ENCODE results near the gene PLD4.

DNA sequence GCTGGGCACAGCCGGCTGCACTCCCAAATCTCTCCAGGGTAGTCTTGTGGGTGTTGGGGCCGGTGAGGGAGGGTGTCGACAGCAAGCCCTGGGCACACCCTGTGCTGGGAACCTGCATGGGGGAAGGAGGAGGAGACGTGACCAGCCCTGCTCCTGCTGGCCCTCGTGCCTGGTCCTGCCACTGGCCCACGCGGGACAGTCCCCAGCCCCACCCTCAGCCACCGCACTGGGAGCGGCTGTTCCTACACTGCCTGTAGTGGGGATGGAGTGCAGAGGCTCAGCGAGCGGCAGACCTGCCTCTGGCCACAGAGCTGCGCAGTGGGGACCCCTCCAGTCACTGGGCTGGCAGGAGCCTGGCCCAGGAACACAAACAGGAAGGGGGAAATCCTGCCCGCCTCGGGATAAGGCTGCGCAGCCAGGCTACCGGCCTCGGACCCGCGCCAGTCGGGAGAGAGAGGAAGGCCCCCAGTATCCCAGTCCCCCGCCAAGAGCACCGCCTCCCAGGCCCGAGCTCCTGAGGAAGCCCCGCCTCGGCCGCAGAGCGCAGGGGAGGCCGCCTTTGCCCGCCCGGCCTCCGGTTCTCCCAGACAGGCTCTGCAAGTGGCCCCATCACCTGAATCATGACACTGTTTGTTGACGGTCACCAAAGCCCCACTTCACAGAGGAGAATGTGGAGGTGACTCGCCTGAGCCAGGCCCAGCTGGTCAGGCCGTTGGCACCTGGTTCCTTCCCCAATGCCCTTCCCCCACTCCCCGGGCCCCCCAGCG is 42.9 kb downstream of the PLD4 start:
- TF ChIP-seq, protein P1, sequence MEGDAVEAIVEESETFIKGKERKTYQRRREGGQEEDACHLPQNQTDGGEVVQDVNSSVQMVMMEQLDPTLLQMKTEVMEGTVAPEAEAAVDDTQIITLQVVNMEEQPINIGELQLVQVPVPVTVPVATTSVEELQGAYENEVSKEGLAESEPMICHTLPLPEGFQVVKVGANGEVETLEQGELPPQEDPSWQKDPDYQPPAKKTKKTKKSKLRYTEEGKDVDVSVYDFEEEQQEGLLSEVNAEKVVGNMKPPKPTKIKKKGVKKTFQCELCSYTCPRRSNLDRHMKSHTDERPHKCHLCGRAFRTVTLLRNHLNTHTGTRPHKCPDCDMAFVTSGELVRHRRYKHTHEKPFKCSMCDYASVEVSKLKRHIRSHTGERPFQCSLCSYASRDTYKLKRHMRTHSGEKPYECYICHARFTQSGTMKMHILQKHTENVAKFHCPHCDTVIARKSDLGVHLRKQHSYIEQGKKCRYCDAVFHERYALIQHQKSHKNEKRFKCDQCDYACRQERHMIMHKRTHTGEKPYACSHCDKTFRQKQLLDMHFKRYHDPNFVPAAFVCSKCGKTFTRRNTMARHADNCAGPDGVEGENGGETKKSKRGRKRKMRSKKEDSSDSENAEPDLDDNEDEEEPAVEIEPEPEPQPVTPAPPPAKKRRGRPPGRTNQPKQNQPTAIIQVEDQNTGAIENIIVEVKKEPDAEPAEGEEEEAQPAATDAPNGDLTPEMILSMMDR (IDR thresholded peaks at IDR 0.05; ENCODE audit: low read length), result no peak
- no peak for TF ChIP-seq EZH2 (IDR thresholded peaks at IDR 0.05; ENCODE audit: borderline replicate concordance, low read length)

Measured in OCI-LY1 (cell line).